ENCODE measurements around the gene FRA10AC1.

Gene FRA10AC1

DNA sequence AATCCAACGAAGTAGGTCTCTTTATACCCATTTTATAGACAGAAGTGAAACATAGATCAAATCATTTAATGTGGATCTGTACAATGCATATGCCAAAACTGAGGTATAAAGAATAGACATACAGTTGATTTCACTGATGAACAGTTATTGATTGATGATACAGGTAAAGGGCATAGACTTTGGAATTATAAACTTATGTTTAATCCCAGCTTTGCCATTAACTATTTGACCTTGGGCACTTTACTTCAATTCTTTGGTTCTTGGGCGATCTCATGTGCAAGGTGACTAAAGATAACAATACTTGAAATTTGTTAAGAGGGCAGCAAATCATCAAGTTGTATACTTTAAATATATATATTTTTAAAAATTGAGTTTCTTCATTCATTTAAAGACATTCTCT, 28.6 kb downstream of the FRA10AC1 start:
- H3F3A ChIP-seq (ENCODE audit: control insufficient read depth, insufficient read depth), result no peaks in the 10 kb centered on the region
- H3K4me3 ChIP-seq (ENCODE audit: low read length), result no peak overlapping the region
- H3K4me1 ChIP-seq (ENCODE audit: control insufficient read depth, low read length), result no peaks in the 10 kb centered on the region
- H3K9me2 ChIP-seq (replicated peaks; ENCODE audit: control insufficient read depth, low read length), result no peaks in the 10 kb centered on the region
- H4K20me1 ChIP-seq (ENCODE audit: control insufficient read depth, insufficient read depth, low read depth, low read length), result no peaks in the 10 kb centered on the region
- H3K79me2 ChIP-seq (ENCODE audit: control insufficient read depth, low read length), result no peaks in the 10 kb centered on the region
- no peak overlapping the region for H3K4me2 ChIP-seq (ENCODE audit: low read length)
- H3K9me3 ChIP-seq (ENCODE audit: control insufficient read depth, insufficient read depth, low read length), result no peaks in the 10 kb centered on the region
- H3K27ac ChIP-seq (ENCODE audit: low read depth, low read length), result no peak overlapping the region
- peaks cover 70% of the 10 kb centered on the region for H3K36me3 ChIP-seq (ENCODE audit: control insufficient read depth, low read length)
- TF ChIP-seq, protein P1, sequence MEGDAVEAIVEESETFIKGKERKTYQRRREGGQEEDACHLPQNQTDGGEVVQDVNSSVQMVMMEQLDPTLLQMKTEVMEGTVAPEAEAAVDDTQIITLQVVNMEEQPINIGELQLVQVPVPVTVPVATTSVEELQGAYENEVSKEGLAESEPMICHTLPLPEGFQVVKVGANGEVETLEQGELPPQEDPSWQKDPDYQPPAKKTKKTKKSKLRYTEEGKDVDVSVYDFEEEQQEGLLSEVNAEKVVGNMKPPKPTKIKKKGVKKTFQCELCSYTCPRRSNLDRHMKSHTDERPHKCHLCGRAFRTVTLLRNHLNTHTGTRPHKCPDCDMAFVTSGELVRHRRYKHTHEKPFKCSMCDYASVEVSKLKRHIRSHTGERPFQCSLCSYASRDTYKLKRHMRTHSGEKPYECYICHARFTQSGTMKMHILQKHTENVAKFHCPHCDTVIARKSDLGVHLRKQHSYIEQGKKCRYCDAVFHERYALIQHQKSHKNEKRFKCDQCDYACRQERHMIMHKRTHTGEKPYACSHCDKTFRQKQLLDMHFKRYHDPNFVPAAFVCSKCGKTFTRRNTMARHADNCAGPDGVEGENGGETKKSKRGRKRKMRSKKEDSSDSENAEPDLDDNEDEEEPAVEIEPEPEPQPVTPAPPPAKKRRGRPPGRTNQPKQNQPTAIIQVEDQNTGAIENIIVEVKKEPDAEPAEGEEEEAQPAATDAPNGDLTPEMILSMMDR (IDR thresholded peaks at IDR 0.05; ENCODE audit: low read depth, low read length, poor library complexity, severe bottlenecking), result no peak
- no peak for TF ChIP-seq EZH2phosphoT487 (IDR thresholded peaks at IDR 0.05; ENCODE audit: borderline replicate concordance, low read length)
- H3K27me3 ChIP-seq (ENCODE audit: control insufficient read depth, low read length), result no peaks in the 10 kb centered on the region

DNA sequence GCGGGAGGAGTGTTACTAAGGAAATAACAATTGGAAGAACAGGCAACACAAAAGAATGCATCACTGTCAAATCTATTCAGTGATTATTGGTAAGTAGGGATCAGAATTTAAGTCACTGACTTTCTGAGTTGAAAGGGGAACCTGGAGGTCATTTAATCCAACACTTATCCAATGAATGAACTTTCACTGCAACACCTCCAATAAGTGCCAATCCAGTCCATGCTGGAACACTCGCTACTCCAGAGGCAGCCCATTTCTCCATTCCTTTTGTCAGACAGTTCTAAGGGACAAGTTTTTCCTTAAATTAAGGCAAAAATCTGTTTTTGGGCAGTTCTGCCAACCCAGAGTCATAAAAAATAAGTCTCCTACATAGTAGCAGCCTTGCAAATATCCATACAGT, 29.5 kb downstream of the FRA10AC1 start:
- no peaks in the 10 kb centered on the region for H3K9me3 ChIP-seq (ENCODE audit: control insufficient read depth, insufficient read depth, low read length)
- H3K36me3 ChIP-seq (ENCODE audit: control insufficient read depth, low read length), result peaks cover 68% of the 10 kb centered on the region
- no peaks in the 10 kb centered on the region for H3K79me2 ChIP-seq (ENCODE audit: control insufficient read depth, low read length)
- H3K4me1 ChIP-seq (ENCODE audit: control insufficient read depth, low read length), result no peaks in the 10 kb centered on the region
- H3K4me3 ChIP-seq (ENCODE audit: low read length), result no peak overlapping the region
- H3K9me2 ChIP-seq (replicated peaks; ENCODE audit: control insufficient read depth, low read length), result no peaks in the 10 kb centered on the region
- no peak overlapping the region for H3K4me2 ChIP-seq (ENCODE audit: low read length)
- H3F3A ChIP-seq (ENCODE audit: control insufficient read depth, insufficient read depth), result no peaks in the 10 kb centered on the region
- H4K20me1 ChIP-seq (ENCODE audit: control insufficient read depth, insufficient read depth, low read depth, low read length), result no peaks in the 10 kb centered on the region
- no peaks in the 10 kb centered on the region for H3K27me3 ChIP-seq (ENCODE audit: control insufficient read depth, low read length)
- no peak overlapping the region for H3K27ac ChIP-seq (ENCODE audit: low read depth, low read length)
- TF ChIP-seq EZH2phosphoT487 (IDR thresholded peaks at IDR 0.05; ENCODE audit: borderline replicate concordance, low read length), result no peak
- TF ChIP-seq, protein P1 (IDR thresholded peaks at IDR 0.05; ENCODE audit: low read depth, low read length, poor library complexity, severe bottlenecking), result no peak

DNA sequence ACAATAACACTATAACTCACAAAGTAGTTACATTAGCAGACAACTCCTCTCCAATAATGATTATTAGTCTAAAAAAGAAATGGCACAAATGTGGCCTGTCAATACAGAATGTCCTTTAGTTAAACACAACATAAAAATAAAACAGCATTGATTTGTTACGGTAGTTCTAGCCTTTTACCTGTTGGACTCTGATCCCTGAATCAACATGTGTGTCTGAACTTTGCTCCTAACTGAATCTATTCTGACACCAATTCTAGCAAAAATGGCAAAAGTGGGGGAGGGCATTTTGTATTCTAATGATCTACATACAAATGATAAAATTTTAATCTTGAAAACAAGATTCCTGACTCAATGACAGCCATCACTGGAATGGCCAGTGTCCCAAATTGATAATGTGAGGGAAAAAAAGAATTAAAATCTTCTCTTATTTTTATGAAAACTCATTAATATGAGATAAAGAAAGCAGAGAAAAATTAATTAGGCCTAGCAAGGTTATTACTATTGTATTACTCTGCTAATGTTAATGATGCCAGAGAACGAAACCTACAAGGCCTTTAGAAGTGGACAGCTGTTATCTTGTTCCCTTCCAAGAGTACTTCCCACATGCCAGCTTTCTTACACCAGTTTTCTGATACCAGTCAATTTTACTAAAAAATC, 30.2 kb downstream of the FRA10AC1 start:
- no peak overlapping the region for H3K4me2 ChIP-seq (ENCODE audit: low read length)
- no peaks in the 10 kb centered on the region for H4K20me1 ChIP-seq (ENCODE audit: control insufficient read depth, insufficient read depth, low read depth, low read length)
- no peaks in the 10 kb centered on the region for H3K79me2 ChIP-seq (ENCODE audit: control insufficient read depth, low read length)
- TF ChIP-seq EZH2phosphoT487 (IDR thresholded peaks at IDR 0.05; ENCODE audit: borderline replicate concordance, low read length), result no peak
- TF ChIP-seq, protein P1 (IDR thresholded peaks at IDR 0.05; ENCODE audit: low read depth, low read length, poor library complexity, severe bottlenecking), result no peak
- H3F3A ChIP-seq (ENCODE audit: control insufficient read depth, insufficient read depth), result no peaks in the 10 kb centered on the region
- no peak overlapping the region for H3K4me3 ChIP-seq (ENCODE audit: low read length)
- H3K27ac ChIP-seq (ENCODE audit: low read depth, low read length), result no peak overlapping the region
- H3K36me3 ChIP-seq (ENCODE audit: control insufficient read depth, low read length), result peaks cover 62% of the 10 kb centered on the region
- no peaks in the 10 kb centered on the region for H3K9me2 ChIP-seq (replicated peaks; ENCODE audit: control insufficient read depth, low read length)
- H3K9me3 ChIP-seq (ENCODE audit: control insufficient read depth, insufficient read depth, low read length), result no peaks in the 10 kb centered on the region
- no peaks in the 10 kb centered on the region for H3K27me3 ChIP-seq (ENCODE audit: control insufficient read depth, low read length)
- no peaks in the 10 kb centered on the region for H3K4me1 ChIP-seq (ENCODE audit: control insufficient read depth, low read length)
